Cardiac ventricle fibroblast (primary cell): ENCODE data around the gene HLA-A. TPM values are rescaled to one million over a fixed set of nuclear protein-coding genes. Genes with fewer than 3 reads are reported as not detected.

Experiments
- total RNA-seq: library from RNA; depleted of rRNA; stranded (reverse); fragments of >200 nt; gene quantifications from 2 replicates; pipeline ENCODE4 v1.2.3, GENCODE V29; 2015

The HLA-A gene
- total RNA-seq: 472 and 507 TPM in 2 replicates

GRCh38 chr6:29942275-29943052 is at the start of gene HLA-A:
TSS of gene HLA-A (plus strand) at chr6:29942532. CDS start at chr6:29942554, 22 bp downstream.

Other genes with a start within 250 kb of the HLA-A start
- gene HLA-F, start 219.1 kb upstream of the HLA-A start, total RNA-seq: 8.6 and 13.2 TPM in 2 replicates
- not detected in 2 replicates for gene HLA-G, start 114.7 kb upstream of the HLA-A start, total RNA-seq
- 26.8 and 27.9 TPM in 2 replicates for gene POLR1H, start 118.7 kb downstream of the HLA-A start, total RNA-seq
- 30.6 and 31.6 TPM in 2 replicates for gene PPP1R11, start 124.7 kb downstream of the HLA-A start, total RNA-seq
- 0.19 TPM in 1 of 2 replicates, not detected in the other for gene RNF39, start 133.2 kb downstream of the HLA-A start, total RNA-seq
- gene TRIM31, start 170.6 kb downstream of the HLA-A start, total RNA-seq: not detected in 2 replicates
- gene TRIM40, start 193.6 kb downstream of the HLA-A start, total RNA-seq: not detected in 2 replicates
- gene TRIM10, start 218.7 kb downstream of the HLA-A start, total RNA-seq: not detected in 2 replicates
- not detected in 2 replicates for gene TRIM15, start 221.0 kb downstream of the HLA-A start, total RNA-seq